Measurements from ENCODE around the gene GFM2.

The GFM2 gene

GRCh38 chr5:74722271-74722670 lies 44.6 kb downstream of the GFM2 start:
- H4K20me1 ChIP-seq (ENCODE audit: insufficient read depth, low read length) = no peaks in the 10 kb centered on the region
- no peaks in the 10 kb centered on the region for H3K9me2 ChIP-seq (ENCODE audit: low read depth, low read length)
- peaks cover 77% of the 10 kb centered on the region for H3K36me3 ChIP-seq (ENCODE audit: insufficient read depth, low read length)
- H3K9ac ChIP-seq (ENCODE audit: low read length) = no peak overlapping the region
- no peaks in the 10 kb centered on the region for H3K4me1 ChIP-seq (ENCODE audit: insufficient read depth, low read length, severe bottlenecking)
- TF ChIP-seq EZH2 (IDR thresholded peaks at IDR 0.05; ENCODE audit: borderline replicate concordance, low read length) = no peak
- TF ChIP-seq CTCF (IDR thresholded peaks at IDR 0.05; ENCODE audit: low read length) = no peak
- no peaks in the 10 kb centered on the region for H3K9me3 ChIP-seq (ENCODE audit: low read length)
- no peak overlapping the region for H3K4me2 ChIP-seq (ENCODE audit: low read length)
- no peaks in the 10 kb centered on the region for H3K79me2 ChIP-seq (ENCODE audit: insufficient read depth, low read length)
- H2AFZ ChIP-seq (ENCODE audit: low read length) = no peak overlapping the region
- no peak overlapping the region for H3K27ac ChIP-seq (ENCODE audit: low read depth, low read length, poor library complexity, severe bottlenecking)
- no peaks in the 10 kb centered on the region for H3F3A ChIP-seq (ENCODE audit: insufficient read depth, low read length)
- no peaks in the 10 kb centered on the region for H3K27me3 ChIP-seq (ENCODE audit: insufficient read depth, low read length)
- H3K4me3 ChIP-seq (ENCODE audit: low read depth, low read length, poor library complexity, severe bottlenecking) = no peak overlapping the region

DNA sequence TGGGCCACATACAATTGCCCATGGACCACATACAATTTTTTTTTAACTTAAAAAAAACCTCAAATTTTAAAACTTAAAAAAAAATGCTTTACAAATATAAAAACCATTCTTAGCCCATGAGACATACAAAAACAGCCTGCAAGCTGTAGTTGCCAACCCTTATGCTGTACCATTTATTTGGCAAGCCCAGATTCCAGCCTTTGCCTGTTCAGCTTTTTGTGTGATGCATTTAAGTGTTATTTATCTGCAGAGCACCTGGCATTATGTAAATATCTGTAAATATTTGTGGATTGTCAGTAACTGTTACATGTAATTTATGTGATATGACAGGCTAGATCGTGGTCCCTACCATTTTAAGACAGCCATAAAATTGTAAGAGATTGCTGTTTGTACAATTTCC lies 49.3 kb downstream of the GFM2 start:
- H3K4me2 ChIP-seq (ENCODE audit: low read length) = no peak overlapping the region
- H2AFZ ChIP-seq (ENCODE audit: low read length) = no peak overlapping the region
- no peaks in the 10 kb centered on the region for H3K27me3 ChIP-seq (ENCODE audit: insufficient read depth, low read length)
- H3K4me1 ChIP-seq (ENCODE audit: insufficient read depth, low read length, severe bottlenecking) = no peaks in the 10 kb centered on the region
- TF ChIP-seq CTCF (IDR thresholded peaks at IDR 0.05; ENCODE audit: low read length) (no peak), EZH2 (IDR thresholded peaks at IDR 0.05; ENCODE audit: borderline replicate concordance, low read length) (no peak)
- H3K79me2 ChIP-seq (ENCODE audit: insufficient read depth, low read length) = no peaks in the 10 kb centered on the region
- H3K9me3 ChIP-seq (ENCODE audit: low read length) = no peaks in the 10 kb centered on the region
- no peak overlapping the region for H3K9ac ChIP-seq (ENCODE audit: low read length)
- peaks cover 52% of the 10 kb centered on the region for H3K36me3 ChIP-seq (ENCODE audit: insufficient read depth, low read length)
- no peaks in the 10 kb centered on the region for H3K9me2 ChIP-seq (ENCODE audit: low read depth, low read length)
- H3K27ac ChIP-seq (ENCODE audit: low read depth, low read length, poor library complexity, severe bottlenecking) = no peak overlapping the region
- H3K4me3 ChIP-seq (ENCODE audit: low read depth, low read length, poor library complexity, severe bottlenecking) = no peak overlapping the region
- no peaks in the 10 kb centered on the region for H3F3A ChIP-seq (ENCODE audit: insufficient read depth, low read length)
- H4K20me1 ChIP-seq (ENCODE audit: insufficient read depth, low read length) = no peaks in the 10 kb centered on the region

- TF ChIP-seq EZH2 (IDR thresholded peaks at IDR 0.05; ENCODE audit: borderline replicate concordance, low read length) (no peak), CTCF (IDR thresholded peaks at IDR 0.05; ENCODE audit: low read length) (no peak)
Observed at GRCh38 chr5:74693191-74693590, 73.7 kb downstream of the GFM2 start.

More at GRCh38 chr5:74693191-74693590, 73.7 kb downstream of the GFM2 start:
- no peak overlapping the region for H2AFZ ChIP-seq (ENCODE audit: low read length)
- H4K20me1 ChIP-seq (ENCODE audit: insufficient read depth, low read length) = no peaks in the 10 kb centered on the region
- H3K9me3 ChIP-seq (ENCODE audit: low read length) = no peaks in the 10 kb centered on the region
- no peak overlapping the region for H3K9ac ChIP-seq (ENCODE audit: low read length)
- no peak overlapping the region for H3K4me3 ChIP-seq (ENCODE audit: low read depth, low read length, poor library complexity, severe bottlenecking)
- H3K4me2 ChIP-seq (ENCODE audit: low read length) = no peak overlapping the region
- no peaks in the 10 kb centered on the region for H3K9me2 ChIP-seq (ENCODE audit: low read depth, low read length)
- H3K79me2 ChIP-seq (ENCODE audit: insufficient read depth, low read length) = no peaks in the 10 kb centered on the region
- H3K27ac ChIP-seq (ENCODE audit: low read depth, low read length, poor library complexity, severe bottlenecking) = no peak overlapping the region
- no peaks in the 10 kb centered on the region for H3K27me3 ChIP-seq (ENCODE audit: insufficient read depth, low read length)
- peaks cover 48% of the 10 kb centered on the region for H3K36me3 ChIP-seq (ENCODE audit: insufficient read depth, low read length)
- H3F3A ChIP-seq (ENCODE audit: insufficient read depth, low read length) = no peaks in the 10 kb centered on the region
- no peaks in the 10 kb centered on the region for H3K4me1 ChIP-seq (ENCODE audit: insufficient read depth, low read length, severe bottlenecking)
